ENCODE measurements around the gene CRYBB3. TPM values are rescaled to one million over a fixed set of nuclear protein-coding genes. Genes with fewer than 3 reads are reported as not detected.

The CRYBB3 gene
- total RNA-seq, 1 experiment from 2014 or later: 0.67 TPM

DNA sequence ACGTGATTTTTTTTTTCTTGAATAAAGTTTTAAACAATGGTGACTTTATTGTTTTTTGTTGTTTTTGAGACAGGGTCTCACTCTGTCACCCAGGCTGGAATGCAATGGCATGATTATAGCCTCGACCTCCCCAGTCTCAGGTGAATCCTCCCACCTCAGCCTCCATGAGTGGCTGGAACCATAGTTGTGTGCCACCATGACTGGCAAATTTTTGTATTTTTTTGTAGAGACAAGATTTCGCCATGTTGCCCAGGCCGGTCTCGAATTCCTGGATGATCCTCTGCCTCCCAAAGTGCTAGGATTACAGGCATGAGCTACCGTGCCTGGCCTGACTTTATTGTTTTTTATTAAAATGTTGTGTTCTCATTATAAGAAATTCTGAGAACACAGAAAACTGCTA is 12.2 kb upstream of the CRYBB3 start:
- DNase-seq (ENCODE audit: low read depth, low spot score) (no peak), ATAC-seq (no peak)
- Histone ChIP-seq H3K27ac (ENCODE audit: low read length) (no peak overlapping the region), H3K9me3 (ENCODE audit: control insufficient read depth, insufficient read depth, low read depth, low read length) (no peaks in the 10 kb centered on the region), H3K27me3 (ENCODE audit: control insufficient read depth, insufficient read depth, low read length) (no peaks in the 10 kb centered on the region), H3K36me3 (ENCODE audit: control insufficient read depth, insufficient read depth, low read length) (no peaks in the 10 kb centered on the region; the same call in 1 of the 2 replicates), H3K4me3 (ENCODE audit: low read depth in 2 of 2, low read length in 2 of 2) (no peak overlapping the region), H3K4me1 (ENCODE audit: control insufficient read depth, insufficient read depth, low read length) (no peaks in the 10 kb centered on the region)
- CTCF ChIA-PET: no interaction called here
- TF ChIP-seq SIN3A (IDR thresholded peaks at IDR 0.05; ENCODE audit: borderline replicate concordance, insufficient read depth, low read depth, low read length) (no peak), TCF7L2 (IDR thresholded peaks at IDR 0.05; ENCODE audit: low read depth, low read length) (no peak), POLR2AphosphoS5 (IDR thresholded peaks at IDR 0.05; ENCODE audit: low read depth, low read length) (no peak)
- TF ChIP-seq, protein P1, sequence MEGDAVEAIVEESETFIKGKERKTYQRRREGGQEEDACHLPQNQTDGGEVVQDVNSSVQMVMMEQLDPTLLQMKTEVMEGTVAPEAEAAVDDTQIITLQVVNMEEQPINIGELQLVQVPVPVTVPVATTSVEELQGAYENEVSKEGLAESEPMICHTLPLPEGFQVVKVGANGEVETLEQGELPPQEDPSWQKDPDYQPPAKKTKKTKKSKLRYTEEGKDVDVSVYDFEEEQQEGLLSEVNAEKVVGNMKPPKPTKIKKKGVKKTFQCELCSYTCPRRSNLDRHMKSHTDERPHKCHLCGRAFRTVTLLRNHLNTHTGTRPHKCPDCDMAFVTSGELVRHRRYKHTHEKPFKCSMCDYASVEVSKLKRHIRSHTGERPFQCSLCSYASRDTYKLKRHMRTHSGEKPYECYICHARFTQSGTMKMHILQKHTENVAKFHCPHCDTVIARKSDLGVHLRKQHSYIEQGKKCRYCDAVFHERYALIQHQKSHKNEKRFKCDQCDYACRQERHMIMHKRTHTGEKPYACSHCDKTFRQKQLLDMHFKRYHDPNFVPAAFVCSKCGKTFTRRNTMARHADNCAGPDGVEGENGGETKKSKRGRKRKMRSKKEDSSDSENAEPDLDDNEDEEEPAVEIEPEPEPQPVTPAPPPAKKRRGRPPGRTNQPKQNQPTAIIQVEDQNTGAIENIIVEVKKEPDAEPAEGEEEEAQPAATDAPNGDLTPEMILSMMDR (IDR thresholded peaks at IDR 0.05): no peak
- TF ChIP-seq, protein P2, sequence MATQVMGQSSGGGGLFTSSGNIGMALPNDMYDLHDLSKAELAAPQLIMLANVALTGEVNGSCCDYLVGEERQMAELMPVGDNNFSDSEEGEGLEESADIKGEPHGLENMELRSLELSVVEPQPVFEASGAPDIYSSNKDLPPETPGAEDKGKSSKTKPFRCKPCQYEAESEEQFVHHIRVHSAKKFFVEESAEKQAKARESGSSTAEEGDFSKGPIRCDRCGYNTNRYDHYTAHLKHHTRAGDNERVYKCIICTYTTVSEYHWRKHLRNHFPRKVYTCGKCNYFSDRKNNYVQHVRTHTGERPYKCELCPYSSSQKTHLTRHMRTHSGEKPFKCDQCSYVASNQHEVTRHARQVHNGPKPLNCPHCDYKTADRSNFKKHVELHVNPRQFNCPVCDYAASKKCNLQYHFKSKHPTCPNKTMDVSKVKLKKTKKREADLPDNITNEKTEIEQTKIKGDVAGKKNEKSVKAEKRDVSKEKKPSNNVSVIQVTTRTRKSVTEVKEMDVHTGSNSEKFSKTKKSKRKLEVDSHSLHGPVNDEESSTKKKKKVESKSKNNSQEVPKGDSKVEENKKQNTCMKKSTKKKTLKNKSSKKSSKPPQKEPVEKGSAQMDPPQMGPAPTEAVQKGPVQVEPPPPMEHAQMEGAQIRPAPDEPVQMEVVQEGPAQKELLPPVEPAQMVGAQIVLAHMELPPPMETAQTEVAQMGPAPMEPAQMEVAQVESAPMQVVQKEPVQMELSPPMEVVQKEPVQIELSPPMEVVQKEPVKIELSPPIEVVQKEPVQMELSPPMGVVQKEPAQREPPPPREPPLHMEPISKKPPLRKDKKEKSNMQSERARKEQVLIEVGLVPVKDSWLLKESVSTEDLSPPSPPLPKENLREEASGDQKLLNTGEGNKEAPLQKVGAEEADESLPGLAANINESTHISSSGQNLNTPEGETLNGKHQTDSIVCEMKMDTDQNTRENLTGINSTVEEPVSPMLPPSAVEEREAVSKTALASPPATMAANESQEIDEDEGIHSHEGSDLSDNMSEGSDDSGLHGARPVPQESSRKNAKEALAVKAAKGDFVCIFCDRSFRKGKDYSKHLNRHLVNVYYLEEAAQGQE (IDR thresholded peaks at IDR 0.05; ENCODE audit: insufficient read depth in 1 of 2, low read depth in 2 of 2, low read length in 1 of 2): no peak
- BruUV-seq (replicated peaks): no TSS peak
- POLR2A ChIA-PET: no interaction called here
- in situ Hi-C loops (cut with HindIII; ENCODE audit: low pct_unique_long_range_greater_than_20kb, low sequenced_read_pairs) (no loop called here), intact Hi-C loops (cut with micrococcal nuclease; ENCODE audit: unreplicated experiment) (no loop called here)

DNA sequence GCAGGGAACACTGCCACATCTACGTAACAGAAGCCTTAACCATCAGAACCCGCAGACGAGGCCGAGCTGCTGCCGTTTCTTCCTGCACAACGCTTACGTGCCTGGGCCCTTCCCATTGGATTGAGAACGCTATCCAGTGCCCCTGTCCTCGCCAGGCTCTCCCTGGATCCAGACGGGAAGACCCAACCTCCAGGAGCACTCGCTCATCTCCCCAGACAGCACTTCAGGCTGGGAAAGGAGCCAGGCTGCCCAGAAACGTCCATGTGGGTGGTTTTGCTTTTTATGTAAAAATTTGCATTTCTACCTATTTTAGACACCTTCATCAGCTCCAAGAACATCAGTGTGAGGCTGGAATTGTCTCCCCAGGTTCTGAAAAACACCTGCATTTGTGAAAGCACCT is 7.3 kb upstream of the CRYBB3 start:
- Histone ChIP-seq H3K27me3 (ENCODE audit: control insufficient read depth, insufficient read depth, low read length) (no peaks in the 10 kb centered on the region), H3K4me1 (ENCODE audit: control insufficient read depth, insufficient read depth, low read length) (no peaks in the 10 kb centered on the region), H3K36me3 (ENCODE audit: control insufficient read depth, insufficient read depth, low read length) (no peaks in the 10 kb centered on the region; the same call in 1 of the 2 replicates), H3K4me3 (ENCODE audit: low read depth in 2 of 2, low read length in 2 of 2) (no peak overlapping the region), H3K9me3 (ENCODE audit: control insufficient read depth, insufficient read depth, low read depth, low read length) (no peaks in the 10 kb centered on the region), H3K27ac (ENCODE audit: low read length) (no peak overlapping the region)
- ATAC-seq (no peak), DNase-seq (ENCODE audit: low read depth, low spot score) (no peak)
- intact Hi-C loops (cut with micrococcal nuclease; ENCODE audit: unreplicated experiment): no loop called here
- no TSS peak for BruUV-seq (replicated peaks)
- ChIA-PET POLR2A (no interaction called here), CTCF (no interaction called here)
- in situ Hi-C loops (cut with HindIII; ENCODE audit: low pct_unique_long_range_greater_than_20kb, low sequenced_read_pairs): no loop called here
- TF ChIP-seq SIN3A (IDR thresholded peaks at IDR 0.05; ENCODE audit: borderline replicate concordance, insufficient read depth, low read depth, low read length): no peak
- TF ChIP-seq, protein P2 (IDR thresholded peaks at IDR 0.05; ENCODE audit: insufficient read depth in 1 of 2, low read depth in 2 of 2, low read length in 1 of 2): no peak
- TF ChIP-seq, protein P1 (IDR thresholded peaks at IDR 0.05): no peak
- no peak for TF ChIP-seq POLR2AphosphoS5 (IDR thresholded peaks at IDR 0.05; ENCODE audit: low read depth, low read length)
- no peak for TF ChIP-seq TCF7L2 (IDR thresholded peaks at IDR 0.05; ENCODE audit: low read depth, low read length)

All from Panc1 (cell line).